Activated CD4-positive, alpha-beta T cell treated with anti-CD3 and anti-CD28 coated beads, Interleukin-2, amount 50 U/mL, for 48 hours (primary cell): ENCODE results near the gene CADM1.

Source experiments
- DNase-seq, 2 experiments: peaks; one replicate each; pipeline ENCODE4 v3.0.0-alpha.2; 2020

The CADM1 gene

DNA sequence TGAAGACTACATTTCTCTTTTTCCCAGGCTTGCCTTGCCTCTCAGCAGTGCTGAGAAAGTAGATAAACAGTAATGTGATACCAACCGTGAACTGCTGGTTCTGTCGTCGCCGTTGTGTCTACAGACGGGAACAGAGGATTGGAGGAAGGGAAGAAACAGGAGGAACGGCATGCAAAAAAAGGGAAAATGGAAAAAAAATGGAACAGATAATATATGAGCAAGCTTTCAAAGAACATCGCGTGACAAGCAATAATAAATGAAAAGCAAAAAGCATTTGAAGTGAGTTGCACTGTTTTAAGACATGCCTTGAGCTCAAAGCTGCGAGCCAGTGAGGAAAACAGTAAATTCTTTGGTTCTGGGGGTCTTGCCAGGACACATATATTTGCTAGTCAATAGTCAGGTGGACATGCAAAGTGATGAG is 305.9 kb downstream of the CADM1 start:
- no peak for DNase-seq

DNA sequence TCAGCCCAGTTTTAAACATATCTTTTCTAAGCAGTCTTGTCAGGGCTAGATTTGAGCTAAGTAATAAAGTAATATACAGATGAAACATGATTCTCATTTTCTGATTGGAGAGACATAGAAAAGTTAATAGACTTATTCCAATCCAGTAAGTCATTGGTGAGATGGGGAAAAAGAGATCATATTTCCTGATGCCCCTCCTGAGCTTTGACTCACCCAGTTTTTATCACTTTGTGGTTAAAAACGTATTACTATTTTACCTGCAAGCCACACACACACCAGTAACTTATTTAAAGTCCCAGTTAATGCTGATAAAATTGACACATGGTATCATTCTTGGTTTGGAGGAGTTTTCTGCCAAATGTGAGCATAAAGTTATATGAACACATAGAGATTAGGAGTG is 306.8 kb downstream of the CADM1 start:
- DNase-seq: no peak

DNA sequence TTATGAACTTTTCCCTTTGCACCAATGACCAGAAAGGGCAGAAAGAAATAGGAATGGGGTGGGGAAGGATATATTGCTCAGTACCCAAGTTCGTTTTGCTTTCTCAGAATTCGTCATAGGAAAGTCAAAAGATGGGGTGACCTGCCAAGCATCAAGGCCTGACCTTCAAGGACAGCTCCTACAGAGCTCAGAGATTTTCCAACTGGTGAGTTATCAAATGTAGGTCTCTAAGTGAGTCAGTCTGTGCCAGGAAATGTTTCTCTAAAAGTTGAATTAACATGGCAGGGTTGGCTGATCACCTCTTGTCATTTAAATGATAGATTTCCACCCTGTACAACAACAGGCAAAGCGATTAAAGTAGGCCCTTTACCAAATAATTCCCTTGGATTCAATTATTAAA is 307.2 kb downstream of the CADM1 start:
- DNase-seq: no peak

DNA sequence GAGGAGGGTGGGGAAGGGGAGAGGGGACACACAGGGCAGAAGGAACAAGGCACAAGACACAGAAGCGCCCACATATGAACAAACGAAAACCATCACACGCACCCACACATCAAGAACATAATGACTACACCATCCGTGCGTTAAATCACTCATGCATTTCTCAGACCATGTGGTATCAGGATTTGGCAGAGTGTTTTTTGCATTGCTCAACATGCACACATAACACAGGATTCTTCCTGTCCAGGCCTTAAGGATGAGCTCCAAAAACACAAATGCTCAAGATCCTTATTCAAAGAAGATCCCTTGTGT is 309.5 kb downstream of the CADM1 start:
- DNase-seq: peak; percentile 6 to 7

DNA sequence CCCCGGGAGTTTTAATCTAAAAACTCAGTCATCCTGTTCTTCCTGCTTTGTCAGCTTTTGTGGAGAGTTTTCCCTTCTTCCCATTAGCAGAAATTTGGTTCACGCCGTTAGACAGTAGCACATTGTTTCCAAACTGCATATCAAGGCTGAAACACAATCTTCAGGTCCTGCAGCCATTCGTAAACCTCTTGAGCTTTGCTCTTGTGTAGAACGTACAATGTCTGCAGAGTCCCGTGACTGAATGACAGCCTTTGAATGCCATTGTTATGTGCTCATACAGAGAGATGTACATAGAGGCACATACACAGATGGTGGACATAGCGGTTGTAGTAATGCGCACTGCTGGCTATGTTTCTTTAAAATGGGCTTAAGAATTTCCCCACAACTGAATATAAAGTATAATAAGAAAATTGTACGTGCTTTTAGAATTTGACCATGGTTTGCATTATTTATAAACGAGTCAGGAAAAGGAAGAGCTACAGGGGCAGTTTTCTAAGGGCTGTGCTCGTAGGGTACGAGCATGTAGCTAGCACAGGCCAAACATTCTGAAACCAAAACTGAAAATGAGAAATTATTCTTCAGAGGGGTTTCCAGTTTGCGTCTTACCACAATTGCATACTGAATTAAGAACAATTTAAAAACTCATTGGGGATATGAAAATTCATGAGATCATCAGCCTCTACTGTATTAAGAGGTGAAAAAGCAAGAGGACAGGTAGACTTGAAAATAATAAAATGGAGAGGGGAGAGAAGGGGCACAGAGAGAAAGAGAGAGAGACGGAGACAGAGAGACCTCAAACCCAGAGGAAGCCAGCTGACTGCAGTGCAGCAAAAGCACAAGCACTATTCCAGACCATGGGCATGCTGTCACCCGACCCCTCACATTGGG is 310.1 kb downstream of the CADM1 start:
- no peak for DNase-seq

- no peak for DNase-seq
Observed at GRCh38 chr11:115191761-115192160, 312.5 kb downstream of the CADM1 start.

- no peak for DNase-seq
Observed at GRCh38 chr11:115190196-115190595, 314.0 kb downstream of the CADM1 start.

GRCh38 chr11:115188898-115189278 is 315.3 kb downstream of the CADM1 start:
- no peak for DNase-seq

GRCh38 chr11:115188188-115188897 is 315.9 kb downstream of the CADM1 start:
- no peak for DNase-seq

GRCh38 chr11:115185931-115186330 is 318.3 kb downstream of the CADM1 start:
- no peak for DNase-seq

DNA sequence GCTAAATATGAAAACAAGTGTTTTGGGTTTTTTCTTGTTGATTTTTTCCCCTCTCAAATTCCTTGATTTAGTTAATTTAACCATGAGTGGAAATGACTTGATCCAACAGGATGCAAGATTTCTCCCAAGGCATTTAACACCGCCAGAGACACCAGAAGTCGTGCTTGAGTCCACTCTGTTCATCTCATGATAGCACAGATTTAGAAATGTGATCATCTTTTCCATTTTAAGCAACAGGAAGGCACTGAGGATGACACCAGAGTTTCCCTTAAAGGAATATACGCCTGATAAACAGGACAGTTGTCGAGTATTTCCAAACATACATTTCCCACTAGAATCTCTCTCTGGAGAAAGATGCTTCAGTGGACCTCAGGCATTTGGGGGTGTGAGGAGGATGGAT is 318.7 kb downstream of the CADM1 start:
- no peak for DNase-seq

DNA sequence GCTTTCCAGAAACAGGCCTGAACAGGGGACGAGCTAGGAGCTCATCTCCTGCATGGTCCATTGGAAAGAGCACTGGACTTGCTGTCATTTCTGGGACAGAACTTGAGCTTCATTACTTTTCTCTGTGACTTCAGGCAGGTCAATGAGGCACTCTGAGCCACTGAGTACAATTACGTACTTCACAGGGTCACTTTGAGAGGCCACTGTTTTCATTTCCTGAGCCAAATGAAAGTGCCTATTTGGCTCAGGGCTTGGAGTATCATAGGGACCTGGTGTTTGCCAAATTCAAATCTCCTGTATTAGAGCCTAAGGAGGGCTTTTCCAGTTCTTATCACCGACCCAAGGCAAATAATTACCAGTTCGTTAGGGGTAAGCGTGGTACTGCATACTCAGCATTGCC is 319.3 kb downstream of the CADM1 start:
- DNase-seq: no peak

GRCh38 chr11:115183830-115184229 is 320.4 kb downstream of the CADM1 start:
- no peak for DNase-seq

GRCh38 chr11:115183136-115183535 is 321.1 kb downstream of the CADM1 start:
- DNase-seq: no peak

- DNase-seq: no peak
Observed at GRCh38 chr11:115182282-115182955, 321.8 kb downstream of the CADM1 start.

- no peak for DNase-seq
Observed at GRCh38 chr11:115181538-115181937, 322.7 kb downstream of the CADM1 start.

DNA sequence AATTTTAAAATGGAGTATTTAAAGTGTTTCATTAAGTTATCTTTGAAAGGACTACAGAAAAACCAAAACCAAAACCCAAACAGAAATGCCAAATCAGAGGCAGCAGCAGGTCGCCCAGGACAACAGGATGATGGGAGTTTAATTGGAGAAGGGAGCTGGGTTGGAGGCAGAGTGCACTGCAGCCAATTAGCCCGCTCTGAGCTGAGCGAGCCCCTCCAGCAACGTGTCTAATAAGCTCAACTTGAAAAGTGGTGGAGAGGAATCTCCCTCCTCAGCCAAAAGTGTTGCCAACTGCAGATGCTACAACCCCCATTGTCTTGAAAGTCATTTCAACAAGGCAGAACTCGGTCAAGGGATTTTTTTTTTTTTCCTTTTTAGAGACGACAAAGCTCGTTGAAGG is 323.9 kb downstream of the CADM1 start:
- DNase-seq: no peak

DNA sequence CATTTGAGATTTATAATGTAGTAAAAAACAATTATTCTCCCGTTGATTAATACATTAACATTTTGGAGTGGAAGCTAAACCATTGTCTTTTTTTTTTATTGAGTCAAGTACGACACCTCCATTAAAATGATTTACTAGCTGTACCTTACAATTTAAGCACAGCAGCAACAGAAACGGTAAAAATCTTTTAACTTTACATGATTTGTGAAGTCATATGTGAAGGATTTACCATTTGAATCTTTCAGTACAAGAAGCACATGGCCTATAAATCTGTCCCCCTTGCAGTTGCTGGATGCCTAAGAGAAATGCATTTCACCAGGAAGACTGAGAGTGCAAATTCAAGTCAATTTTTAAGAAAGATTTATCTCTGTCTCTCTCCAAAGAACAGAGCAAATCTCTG is 324.6 kb downstream of the CADM1 start:
- DNase-seq: no peak

DNA sequence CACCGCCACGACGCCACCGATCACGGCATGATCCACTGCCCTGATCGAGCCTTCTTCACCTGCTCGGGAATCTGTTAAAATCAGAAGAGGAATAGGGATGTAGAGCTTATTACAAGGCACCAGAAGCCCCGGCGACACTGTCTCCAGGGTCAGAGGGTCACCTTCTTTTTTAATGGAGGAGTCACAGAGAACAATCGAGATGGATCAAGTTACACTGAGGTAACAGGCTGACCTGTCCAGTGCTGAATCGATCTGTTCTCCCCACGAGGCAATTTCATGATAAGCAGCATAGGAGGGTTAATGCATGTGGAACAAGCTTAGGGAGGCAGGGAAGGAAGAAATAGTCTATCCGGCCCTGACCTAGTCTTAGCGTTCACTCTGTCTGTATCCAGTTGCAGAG is 325.5 kb downstream of the CADM1 start:
- no peak for DNase-seq

- no peak for DNase-seq
Observed at GRCh38 chr11:115173136-115173535, 331.1 kb downstream of the CADM1 start.

DNA sequence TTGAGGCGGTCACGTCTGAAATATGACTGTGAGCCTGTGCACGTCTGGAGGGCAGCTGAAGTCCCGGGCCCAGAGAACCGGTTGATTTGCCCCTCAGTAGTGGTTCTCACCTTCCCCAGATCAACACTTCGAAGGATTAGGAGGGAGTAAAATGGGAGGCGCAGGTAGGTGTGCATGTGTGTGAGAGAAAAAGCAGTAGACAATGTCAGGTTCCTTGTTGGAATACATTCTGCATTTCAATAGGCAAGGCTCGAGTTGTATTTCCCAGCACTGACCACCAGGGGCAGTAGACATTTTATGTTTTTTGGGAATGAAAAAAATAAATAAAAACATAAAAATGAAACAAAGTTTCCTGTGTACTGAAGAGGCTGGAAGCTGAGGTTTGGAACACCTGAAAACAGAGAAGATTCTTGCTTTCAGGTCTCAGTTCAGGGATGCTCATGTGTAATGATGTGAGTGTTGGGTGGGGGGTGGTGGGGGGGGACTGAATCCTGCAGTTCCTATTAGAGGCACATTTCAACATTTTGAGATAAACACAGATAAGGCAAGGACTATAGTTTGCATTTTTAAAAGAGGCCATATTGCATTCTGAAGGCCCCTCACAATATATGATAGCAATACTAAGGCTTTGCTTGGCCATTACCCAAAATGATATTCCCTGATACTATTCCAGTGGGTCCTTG is 333.9 kb downstream of the CADM1 start:
- DNase-seq: peak; percentile 34 to 42

DNA sequence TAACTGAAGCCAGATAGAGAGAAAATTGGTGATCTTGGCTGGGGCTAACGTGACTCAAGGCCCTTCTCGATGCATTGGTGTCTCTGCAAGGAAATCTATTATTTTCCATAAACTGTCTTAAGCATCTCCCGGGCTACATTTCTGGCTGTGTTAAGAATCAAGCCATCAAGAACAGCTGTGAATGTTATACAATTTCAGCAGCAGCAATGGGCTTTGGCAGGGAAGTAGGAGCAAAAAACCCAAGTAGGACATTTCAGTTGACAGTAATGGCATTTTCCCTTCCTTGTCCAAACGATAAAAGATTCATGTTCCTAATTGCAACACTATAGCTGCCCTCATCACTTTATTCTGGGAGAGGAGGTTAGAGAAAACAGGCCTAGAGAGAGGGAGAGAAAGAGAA is 335.0 kb downstream of the CADM1 start:
- DNase-seq: no peak

DNA sequence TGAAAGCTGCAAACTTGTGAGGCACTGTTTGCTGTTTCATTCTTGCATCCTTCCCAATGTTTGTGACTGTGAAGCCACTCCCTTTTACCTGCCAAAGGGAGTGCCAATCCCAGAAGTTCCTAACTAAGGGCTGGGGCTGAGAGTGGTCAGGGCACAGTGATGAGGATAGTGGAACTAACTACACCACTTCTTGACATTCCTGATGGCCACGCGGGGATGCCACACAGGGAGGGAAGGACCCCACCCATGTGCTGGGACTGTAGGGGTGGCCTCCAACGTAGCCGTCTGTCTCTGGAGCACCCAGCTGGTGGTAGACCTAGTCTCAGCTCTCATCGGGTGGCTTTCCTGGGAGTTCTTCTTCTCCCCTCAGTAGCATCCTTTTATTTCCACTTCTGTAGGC is 335.5 kb downstream of the CADM1 start:
- DNase-seq: no peak
